ENCODE measurements around the gene ASPG. TPM values are rescaled to one million over a fixed set of nuclear protein-coding genes. Genes with fewer than 3 reads are reported as not detected.

Gene ASPG
- total and polyA plus RNA-seq, 4 donors = 0.50 to 1.6 (median 1.1) TPM

DNA sequence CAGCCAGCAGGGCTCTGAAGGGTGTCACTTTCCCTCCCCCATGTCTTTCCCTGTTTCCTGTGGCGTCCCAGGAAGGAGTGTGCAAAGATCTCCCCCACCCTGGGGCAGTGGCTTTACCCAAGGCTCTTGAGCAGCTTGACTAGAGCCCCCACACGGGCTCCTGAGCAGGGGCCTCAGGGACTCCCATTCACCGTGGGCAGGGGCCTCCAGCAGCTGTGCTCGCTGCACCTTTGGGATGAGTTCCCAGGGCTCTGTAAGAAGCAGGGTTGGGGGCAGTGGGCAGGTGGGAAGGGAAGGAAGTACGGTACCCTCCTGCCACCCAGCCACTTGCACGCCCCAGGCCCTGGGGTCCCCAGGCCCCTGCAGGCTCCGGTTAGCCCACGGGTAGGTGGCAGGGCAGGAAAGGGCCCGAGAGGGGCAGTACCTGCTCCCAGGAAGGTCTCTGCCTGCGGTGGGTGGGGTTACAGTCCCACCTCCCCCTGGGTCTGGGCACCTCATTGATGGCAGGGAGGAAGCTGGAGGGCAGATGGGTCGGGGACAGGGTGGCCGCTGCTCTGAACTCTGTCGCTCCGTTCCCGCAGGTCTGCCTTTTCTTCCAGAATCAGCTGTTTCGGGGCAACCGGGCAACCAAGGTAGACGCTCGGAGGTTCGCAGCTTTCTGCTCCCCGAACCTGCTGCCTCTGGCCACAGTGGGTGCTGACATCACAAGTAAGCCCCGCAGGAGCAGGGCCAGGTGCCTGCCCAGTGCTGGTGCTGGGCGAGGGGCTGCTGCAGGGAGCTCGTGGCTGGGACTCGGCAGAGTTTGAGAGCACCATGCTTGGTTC, 13.0 kb downstream of the ASPG start:
- WGBS (ENCODE audit: insufficient coverage) = 89% methylated on average over 24 of the region's 25 CpGs
- Histone ChIP-seq H3K4me3 (ENCODE audit: low read depth, low read length) (no peak overlapping the region), H3K9me3 (ENCODE audit: control insufficient read depth, insufficient read depth, low read length) (no peaks in the 10 kb centered on the region), H3K4me1 (ENCODE audit: control insufficient read depth, insufficient read depth, low read length) (peaks cover 16% of the 10 kb centered on the region), H3K27ac (ENCODE audit: low read depth, low read length) (no peak overlapping the region), H3K36me3 (ENCODE audit: control insufficient read depth, insufficient read depth, low read length) (peaks cover 2% of the 10 kb centered on the region), H3K27me3 (ENCODE audit: control insufficient read depth, insufficient read depth, low read length) (no peaks in the 10 kb centered on the region)
- DNase-seq (ENCODE audit: low read depth in 4 of 6, low spot score in 6 of 6) = no peak

DNA sequence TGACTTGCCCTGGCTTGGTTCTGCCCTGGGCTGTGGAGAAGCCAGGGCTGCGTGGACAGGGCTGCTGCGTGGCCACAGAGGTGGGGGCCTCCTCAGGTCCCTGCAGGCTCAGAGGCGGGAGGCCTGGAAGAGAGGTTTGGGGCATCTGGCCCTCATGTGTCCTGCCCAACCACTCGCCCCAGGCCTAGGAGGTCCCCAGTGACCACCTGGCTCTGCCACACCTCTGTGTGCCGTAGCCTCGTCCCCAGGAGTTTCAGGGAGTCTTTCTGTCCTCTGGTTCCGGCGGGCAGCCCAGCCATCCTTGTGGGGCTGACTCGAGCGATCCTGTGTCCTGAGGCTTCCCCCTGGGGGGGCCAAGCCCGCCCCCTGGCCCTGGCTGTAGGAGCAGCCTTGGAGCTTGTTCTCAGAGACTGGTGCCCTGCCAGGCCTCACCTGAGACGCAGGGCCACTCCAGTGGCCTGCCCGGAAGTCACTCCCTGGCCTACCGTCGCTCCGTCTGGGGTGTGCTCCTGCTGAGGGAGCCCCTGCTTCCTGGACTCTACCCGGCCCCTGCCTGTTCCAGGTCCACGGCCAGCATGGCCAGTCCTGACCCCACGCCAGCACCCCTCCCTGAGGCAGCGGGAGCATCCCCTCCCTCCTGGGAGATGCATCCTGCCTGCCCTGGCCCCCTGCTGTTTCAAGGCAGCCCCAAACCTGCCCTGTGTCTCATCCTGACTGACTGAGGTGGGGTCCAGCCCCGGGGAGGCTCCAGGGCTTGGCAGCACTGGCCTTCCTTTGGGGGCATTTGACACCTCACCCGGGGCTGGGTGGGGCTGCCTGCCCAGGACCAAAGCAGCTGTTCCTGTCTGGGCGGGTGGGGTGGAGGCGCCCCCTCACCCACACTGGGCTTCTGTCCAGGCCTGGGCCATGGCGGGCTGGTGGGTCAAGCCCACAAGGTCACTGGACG, 13.9 kb downstream of the ASPG start:
- no peak overlapping the region for H3K27ac ChIP-seq (ENCODE audit: low read depth, low read length)
- peaks cover 2% of the 10 kb centered on the region for H3K36me3 ChIP-seq (ENCODE audit: control insufficient read depth, insufficient read depth, low read length)
- H3K27me3 ChIP-seq (ENCODE audit: control insufficient read depth, insufficient read depth, low read length) = no peaks in the 10 kb centered on the region
- WGBS (ENCODE audit: insufficient coverage) = 82% methylated on average over 24 of the region's 26 CpGs
- no peaks in the 10 kb centered on the region for H3K9me3 ChIP-seq (ENCODE audit: control insufficient read depth, insufficient read depth, low read length)
- peaks cover 19% of the 10 kb centered on the region for H3K4me1 ChIP-seq (ENCODE audit: control insufficient read depth, insufficient read depth, low read length)
- DNase-seq (ENCODE audit: low read depth in 4 of 6, low spot score in 6 of 6) = no peak
- H3K4me3 ChIP-seq (ENCODE audit: low read depth, low read length) = no peak overlapping the region

DNA sequence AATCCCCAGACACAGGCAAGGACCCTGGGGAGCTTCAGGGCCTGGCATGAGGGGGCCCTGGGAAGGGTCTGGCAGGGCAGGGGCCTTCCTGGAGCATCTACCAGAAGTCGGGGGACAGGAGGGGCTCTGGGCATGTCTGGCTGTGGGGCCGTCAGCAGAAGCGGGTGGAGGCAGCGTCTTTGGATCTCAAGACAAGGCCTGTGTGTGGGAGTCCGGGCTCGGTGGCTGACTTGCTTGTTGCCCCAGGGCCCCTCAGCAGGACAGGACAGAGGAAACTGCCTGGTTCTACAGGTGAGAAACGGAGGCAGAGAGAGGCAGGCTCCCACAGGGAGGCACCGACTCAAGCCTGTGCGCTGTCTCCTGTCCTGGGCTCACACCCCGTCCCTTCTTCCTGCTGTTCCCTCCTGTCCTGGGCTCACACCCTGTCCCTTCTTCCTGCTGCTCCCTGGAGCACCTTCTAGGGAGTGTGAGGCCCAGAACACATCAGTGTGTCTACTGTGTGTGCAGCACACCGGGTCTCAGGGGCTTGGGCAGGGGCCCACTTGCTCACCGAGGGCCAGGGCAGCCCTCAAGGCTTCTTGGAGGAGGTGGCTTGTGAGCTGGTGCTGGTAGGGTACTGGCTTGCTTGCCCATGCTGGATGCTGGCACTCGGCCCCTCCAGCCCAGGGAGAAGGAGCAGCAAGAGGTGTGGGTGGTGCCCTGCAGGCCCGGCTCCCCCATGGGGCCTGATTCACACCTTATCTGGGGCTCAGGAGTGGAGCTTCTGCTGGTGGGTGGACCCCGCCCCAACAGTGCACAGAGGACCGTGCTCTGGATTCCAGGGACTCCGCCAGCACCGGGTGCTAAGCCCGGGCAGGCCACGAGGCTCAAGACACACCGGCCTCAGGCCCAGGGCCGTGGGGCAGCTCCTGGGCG, 14.9 kb downstream of the ASPG start:
- 90% methylated on average over 22 of the region's 23 CpGs for whole genome bisulfite sequencing (ENCODE audit: insufficient coverage)
- DNase-seq (ENCODE audit: low read depth in 4 of 6, low spot score in 6 of 6) = no peak

DNA sequence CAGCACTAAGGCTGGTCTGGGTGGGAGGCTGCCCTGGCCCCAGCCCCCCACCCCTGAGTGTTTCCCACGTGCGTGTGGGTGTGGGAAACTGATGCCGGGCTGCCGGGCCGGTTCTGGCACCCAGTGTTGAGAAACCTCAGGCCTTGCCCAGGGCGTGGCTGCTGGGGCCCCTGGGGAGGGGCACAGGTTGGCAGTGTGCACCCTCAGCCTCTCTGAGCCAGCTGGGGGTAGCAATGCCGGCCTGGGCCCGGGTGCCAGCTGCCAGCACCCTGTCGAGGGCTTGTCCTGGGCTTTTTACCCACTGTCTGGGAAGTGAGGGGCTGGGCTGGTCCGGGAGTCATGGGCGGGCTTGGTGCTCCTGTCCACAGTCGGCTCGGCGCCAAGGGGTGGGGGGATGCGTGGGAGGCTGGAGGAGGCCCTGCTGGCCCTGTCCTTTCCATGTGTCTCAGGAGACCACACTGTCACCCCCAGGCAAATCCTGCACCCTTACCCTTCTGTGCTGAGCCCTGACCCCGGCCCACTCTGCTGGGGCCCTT, 15.7 kb downstream of the ASPG start:
- DNase-seq (ENCODE audit: low read depth in 4 of 6, low spot score in 6 of 6) = no peak
- H3K4me3 ChIP-seq (ENCODE audit: low read depth, low read length) = no peak overlapping the region
- H3K4me1 ChIP-seq (ENCODE audit: control insufficient read depth, insufficient read depth, low read length) = peaks cover 11% of the 10 kb centered on the region
- WGBS (ENCODE audit: insufficient coverage) = 80% methylated on average over 15 of the region's 16 CpGs
- no peak overlapping the region for H3K27ac ChIP-seq (ENCODE audit: low read depth, low read length)
- H3K36me3 ChIP-seq (ENCODE audit: control insufficient read depth, insufficient read depth, low read length) = peaks cover 2% of the 10 kb centered on the region
- H3K27me3 ChIP-seq (ENCODE audit: control insufficient read depth, insufficient read depth, low read length) = no peaks in the 10 kb centered on the region
- H3K9me3 ChIP-seq (ENCODE audit: control insufficient read depth, insufficient read depth, low read length) = no peaks in the 10 kb centered on the region

More for the DNA sequence above, 14.9 kb downstream of the ASPG start:
- peaks cover 11% of the 10 kb centered on the region for H3K4me1 ChIP-seq (ENCODE audit: control insufficient read depth, insufficient read depth, low read length)
- no peaks in the 10 kb centered on the region for H3K9me3 ChIP-seq (ENCODE audit: control insufficient read depth, insufficient read depth, low read length)
- no peak overlapping the region for H3K4me3 ChIP-seq (ENCODE audit: low read depth, low read length)
- H3K36me3 ChIP-seq (ENCODE audit: control insufficient read depth, insufficient read depth, low read length) = peaks cover 2% of the 10 kb centered on the region
- H3K27me3 ChIP-seq (ENCODE audit: control insufficient read depth, insufficient read depth, low read length) = no peaks in the 10 kb centered on the region
- H3K27ac ChIP-seq (ENCODE audit: low read depth, low read length) = no peak overlapping the region

DNA sequence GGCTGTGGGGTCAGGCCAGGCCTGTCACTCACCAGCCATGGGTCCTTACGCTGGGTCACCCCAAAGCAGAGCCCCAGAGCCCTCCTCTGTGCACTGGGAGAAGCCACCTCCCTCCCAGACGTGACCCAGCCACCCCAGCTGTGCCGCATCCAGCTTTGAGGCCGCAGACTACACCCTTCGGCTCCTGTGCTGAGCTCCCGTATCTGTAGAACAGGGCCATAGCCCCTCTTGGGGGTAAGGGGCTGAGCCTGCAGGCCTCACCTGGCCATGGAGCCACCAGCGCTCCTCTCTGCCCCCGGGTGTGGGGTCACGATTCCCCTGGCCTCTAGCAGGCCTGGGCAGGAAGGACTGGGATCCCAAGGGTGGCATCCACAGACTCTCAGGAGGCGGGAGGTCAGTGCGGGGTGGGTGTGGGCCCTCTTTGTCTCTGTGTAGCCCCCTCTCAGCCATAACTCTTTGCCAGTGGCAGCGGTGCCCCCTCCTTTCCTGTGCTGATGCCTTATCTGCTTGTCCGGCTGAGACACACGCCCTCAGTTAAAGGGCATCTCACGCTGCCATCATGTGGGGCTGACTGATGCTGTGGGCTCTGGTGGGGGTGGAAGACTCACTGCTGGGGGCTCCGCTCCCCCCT, 16.3 kb downstream of the ASPG start:
- H3K4me1 ChIP-seq (ENCODE audit: control insufficient read depth, insufficient read depth, low read length) = peaks cover 11% of the 10 kb centered on the region
- no peaks in the 10 kb centered on the region for H3K27me3 ChIP-seq (ENCODE audit: control insufficient read depth, insufficient read depth, low read length)
- no peak overlapping the region for H3K4me3 ChIP-seq (ENCODE audit: low read depth, low read length)
- DNase-seq (ENCODE audit: low read depth in 4 of 6, low spot score in 6 of 6) = no peak
- H3K27ac ChIP-seq (ENCODE audit: low read depth, low read length) = no peak overlapping the region
- peaks cover 2% of the 10 kb centered on the region for H3K36me3 ChIP-seq (ENCODE audit: control insufficient read depth, insufficient read depth, low read length)
- no peaks in the 10 kb centered on the region for H3K9me3 ChIP-seq (ENCODE audit: control insufficient read depth, insufficient read depth, low read length)
- 90% methylated on average over 11 of the region's 16 CpGs for WGBS (ENCODE audit: insufficient coverage)

DNA sequence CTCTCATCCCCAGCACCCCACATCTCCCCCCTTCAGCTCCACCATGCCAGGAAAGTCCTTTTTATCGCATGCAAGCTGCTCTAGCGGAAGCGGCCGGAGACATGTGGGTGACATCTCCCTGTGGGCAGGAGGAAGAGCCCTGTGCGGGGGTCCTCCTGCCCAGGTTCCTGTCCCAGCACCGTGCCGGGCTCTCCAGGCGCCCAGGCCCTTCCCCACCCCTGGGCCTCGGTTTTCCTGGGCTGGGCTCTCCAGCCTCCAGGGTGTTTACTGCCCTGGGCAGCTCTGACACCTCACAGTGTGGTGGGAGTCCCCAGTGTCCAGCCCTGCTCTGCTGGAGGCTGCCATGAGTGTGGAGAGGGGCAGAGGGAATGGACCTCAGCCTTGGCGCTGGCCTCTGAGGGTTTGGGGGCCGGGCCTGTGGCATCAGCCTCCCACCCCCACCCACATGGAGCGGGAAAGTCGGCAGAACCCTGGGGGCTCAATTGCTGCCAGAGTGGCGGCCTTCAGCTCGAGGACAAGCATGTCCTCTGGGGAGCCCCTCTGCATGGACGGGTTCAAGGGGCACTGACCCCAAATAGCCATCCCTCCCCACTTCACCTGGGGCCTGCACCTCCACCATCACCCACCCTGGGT, 16.9 kb downstream of the ASPG start:
- Histone ChIP-seq H3K9me3 (ENCODE audit: control insufficient read depth, insufficient read depth, low read length) (no peaks in the 10 kb centered on the region), H3K4me3 (ENCODE audit: low read depth, low read length) (no peak overlapping the region), H3K27me3 (ENCODE audit: control insufficient read depth, insufficient read depth, low read length) (no peaks in the 10 kb centered on the region), H3K36me3 (ENCODE audit: control insufficient read depth, insufficient read depth, low read length) (peaks cover 2% of the 10 kb centered on the region), H3K4me1 (ENCODE audit: control insufficient read depth, insufficient read depth, low read length) (peaks cover 11% of the 10 kb centered on the region), H3K27ac (ENCODE audit: low read depth, low read length) (no peak overlapping the region)
- whole genome bisulfite sequencing (ENCODE audit: insufficient coverage) = 90% methylated on average over 15 of the region's 16 CpGs
- DNase-seq (ENCODE audit: low read depth in 4 of 6, low spot score in 6 of 6) = no peak

DNA sequence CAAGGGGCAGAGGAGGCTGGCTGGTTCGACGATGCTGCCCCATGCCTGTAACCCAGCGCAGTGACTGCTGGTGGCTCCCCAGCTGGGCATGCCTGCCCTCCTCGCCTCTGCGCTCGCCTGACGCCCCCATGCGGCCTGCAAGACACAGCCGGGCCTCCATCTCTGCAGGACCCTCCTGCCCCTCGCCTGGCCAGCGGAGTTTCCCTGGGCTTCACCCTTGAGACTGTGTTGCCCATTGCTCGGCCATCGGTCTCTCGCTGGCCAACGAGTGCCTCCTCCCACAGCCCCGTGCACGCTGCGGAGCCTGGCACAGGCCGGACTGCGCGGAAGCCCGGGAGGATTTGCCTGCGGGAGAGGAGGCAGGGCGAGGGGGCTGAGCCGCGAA, 17.6 kb downstream of the ASPG start:
- 69% methylated on average over 26 of the region's 26 CpGs for WGBS (ENCODE audit: insufficient coverage)
- H3K27me3 ChIP-seq (ENCODE audit: control insufficient read depth, insufficient read depth, low read length) = no peaks in the 10 kb centered on the region
- H3K9me3 ChIP-seq (ENCODE audit: control insufficient read depth, insufficient read depth, low read length) = no peaks in the 10 kb centered on the region
- H3K4me1 ChIP-seq (ENCODE audit: control insufficient read depth, insufficient read depth, low read length) = peaks cover 11% of the 10 kb centered on the region
- H3K36me3 ChIP-seq (ENCODE audit: control insufficient read depth, insufficient read depth, low read length) = peaks cover 2% of the 10 kb centered on the region
- H3K4me3 ChIP-seq (ENCODE audit: low read depth, low read length) = no peak overlapping the region
- no peak for DNase-seq (ENCODE audit: low read depth in 4 of 6, low spot score in 6 of 6)
- no peak overlapping the region for H3K27ac ChIP-seq (ENCODE audit: low read depth, low read length)

DNA sequence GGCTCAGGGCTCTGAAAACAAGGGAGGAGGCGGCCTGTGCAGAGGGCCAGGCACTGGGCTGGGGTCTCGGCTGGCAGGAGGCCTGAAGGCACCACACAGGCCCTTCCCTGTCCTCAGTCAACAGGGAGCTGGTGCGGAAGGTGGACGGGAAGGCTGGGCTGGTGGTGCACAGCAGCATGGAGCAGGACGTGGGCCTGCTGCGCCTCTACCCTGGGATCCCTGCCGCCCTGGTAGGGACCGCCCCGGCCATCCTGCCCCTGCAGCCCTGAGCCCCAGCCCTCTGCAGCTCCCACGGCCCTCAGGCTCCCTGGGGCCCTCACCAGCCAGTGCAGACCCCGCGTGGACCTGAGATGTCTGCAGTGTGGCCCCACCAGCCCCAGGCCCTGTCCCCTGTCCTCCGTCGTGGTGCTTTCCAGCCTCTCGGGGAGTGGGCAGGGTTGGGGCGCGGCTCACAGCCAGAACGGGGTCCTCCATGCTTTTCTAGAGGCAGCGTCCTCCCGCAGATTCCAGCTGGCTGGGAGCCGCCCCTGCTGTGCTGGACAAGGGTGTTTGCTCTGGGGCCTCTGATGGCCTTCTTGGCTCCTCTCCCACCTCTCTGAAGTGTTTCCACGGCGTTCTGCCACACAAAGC, 18.1 kb downstream of the ASPG start:
- H3K27me3 ChIP-seq (ENCODE audit: control insufficient read depth, insufficient read depth, low read length) = no peaks in the 10 kb centered on the region
- no peak for DNase-seq (ENCODE audit: low read depth in 4 of 6, low spot score in 6 of 6)
- peaks cover 2% of the 10 kb centered on the region for H3K36me3 ChIP-seq (ENCODE audit: control insufficient read depth, insufficient read depth, low read length)
- peaks cover 11% of the 10 kb centered on the region for H3K4me1 ChIP-seq (ENCODE audit: control insufficient read depth, insufficient read depth, low read length)
- no peaks in the 10 kb centered on the region for H3K9me3 ChIP-seq (ENCODE audit: control insufficient read depth, insufficient read depth, low read length)
- 57% methylated on average over 23 of the region's 23 CpGs for WGBS (ENCODE audit: insufficient coverage)
- H3K4me3 ChIP-seq (ENCODE audit: low read depth, low read length) = no peak overlapping the region
- no peak overlapping the region for H3K27ac ChIP-seq (ENCODE audit: low read depth, low read length)

Data from spinal cord (tissue), 10 donors.